Keratinocyte (primary cell): Measurements from ENCODE around the gene TNFRSF6B. TPM values are rescaled to one million over a fixed set of nuclear protein-coding genes. Genes with fewer than 3 reads are reported as not detected.
A peak's percentile ranks its signal among the peaks of the same experiment; 100 is the strongest.

Source experiments
- DNase-seq: peaks from one replicate; pipeline ENCODE4 v3.0.0-alpha.2; 2011; ENCODE audit warnings: low read depth, missing footprints, low spot score
- FAIRE-seq: peaks from 2 replicates; lab custom pipeline; 2011; peaks lifted over from hg19 to GRCh38; lab: Jason Lieb, UNC
- H2AFZ ChIP-seq: 2 replicates; pipeline ENCODE4 v1.6.0; 2012; ENCODE audit warnings: low read length, control low read depth, inconsistent platforms; ENCODE audit not compliant: control insufficient read depth
- H3K27ac ChIP-seq: 2 replicates; pipeline ENCODE4 v1.5.1; 2011; ENCODE audit warnings: low read length; ENCODE audit not compliant: control insufficient read depth, insufficient read depth
- H3K27me3 ChIP-seq: 3 replicates; pipeline ENCODE4 v1.6.0; 2011; ENCODE audit warnings: low read length; ENCODE audit not compliant: control insufficient read depth, insufficient read depth; ENCODE audit errors: extremely low read depth
- H3K36me3 ChIP-seq, 2 experiments: 2 replicates in 1 of 2; 3 replicates in 1 of 2; pipeline ENCODE4 v1.5.1; 2011; ENCODE audit warnings: low read length in 2 of 2, mild to moderate bottlenecking in 1 of 2; ENCODE audit not compliant: control insufficient read depth in 2 of 2, insufficient read depth in 2 of 2; ENCODE audit errors: extremely low read depth in 1 of 2
- H3K4me1 ChIP-seq: 3 replicates; pipeline ENCODE4 v1.5.1; 2011; ENCODE audit warnings: low read length; ENCODE audit not compliant: control insufficient read depth, insufficient read depth; ENCODE audit errors: extremely low read depth
- H3K4me2 ChIP-seq: 3 replicates; pipeline ENCODE4 v1.6.0; 2011; ENCODE audit warnings: low read depth, low read length; ENCODE audit not compliant: control insufficient read depth, insufficient read depth; ENCODE audit errors: extremely low read depth
- H3K4me3 ChIP-seq, 3 experiments: fragments of 200-600 bp in 1 of 3; sonication (generic) in 1 of 3; 2 replicates in 2 of 3; 3 replicates in 1 of 3; pipeline ENCODE4 v1.5.1; 2011 to 2016; ENCODE audit warnings: low read length in 3 of 3, mild to moderate bottlenecking in 3 of 3, control low read depth in 2 of 3, inconsistent platforms in 1 of 3, low read depth in 1 of 3, mixed read lengths in 1 of 3, mixed run types in 1 of 3, moderate library complexity in 1 of 3; ENCODE audit not compliant: control insufficient read depth in 2 of 3, insufficient read depth in 2 of 3; ENCODE audit errors: extremely low read depth in 1 of 3
- H3K79me2 ChIP-seq: 2 replicates; pipeline ENCODE4 v1.6.0; 2012; ENCODE audit warnings: low read length; ENCODE audit not compliant: control insufficient read depth, insufficient read depth
- H3K9ac ChIP-seq: 3 replicates; pipeline ENCODE4 v1.6.0; 2011; ENCODE audit warnings: low read length; ENCODE audit not compliant: control insufficient read depth, insufficient read depth; ENCODE audit errors: extremely low read depth
- H3K9me1 ChIP-seq: 3 replicates; pipeline ENCODE4 v1.6.0; 2011; ENCODE audit warnings: low read length; ENCODE audit not compliant: control insufficient read depth, insufficient read depth; ENCODE audit errors: extremely low read depth
- H3K9me3 ChIP-seq: 2 replicates; pipeline ENCODE4 v1.5.1; 2012; ENCODE audit warnings: low read depth, low read length; ENCODE audit not compliant: control insufficient read depth
- H4K20me1 ChIP-seq: 3 replicates; pipeline ENCODE4 v1.6.0; 2011; ENCODE audit warnings: low read length; ENCODE audit not compliant: control insufficient read depth, insufficient read depth; ENCODE audit errors: extremely low read depth
- CTCF ChIP-seq, 3 experiments: IDR thresholded peaks in 1 of 3; conservative IDR thresholded peaks in 1 of 3; optimal IDR thresholded peaks in 1 of 3; 2 replicates in 2 of 3; 3 replicates in 1 of 3; pipeline versions ENCODE3 to v1.5.1; 2011; ENCODE audit warnings: low read length in 3 of 3, mild to moderate bottlenecking in 3 of 3, moderate library complexity in 2 of 3, control low read depth in 1 of 3, inconsistent platforms in 1 of 3; ENCODE audit not compliant: insufficient read depth in 2 of 3; ENCODE audit errors: extremely low read depth in 1 of 3
- EZH2 ChIP-seq: IDR thresholded peaks from one replicate; pipeline ENCODE4 v1.6.1; 2012; ENCODE audit warnings: inconsistent platforms, mild to moderate bottlenecking, low read length, moderate library complexity
- dilution Hi-C: fragments of 300-500 bp; cut with MboI; formaldehyde crosslinking; loops from one replicate; pipeline ENCODE4 v1.7.0; 2020; ENCODE audit warnings: low sequenced_read_pairs; ENCODE audit not compliant: extremely low pct_ligation_motif_present
- polyA plus RNA-seq, 5 experiments: library from polyadenylated mRNA; depleted of rRNA in 3 of 5; stranded (reverse) in 3 of 5; stranded (forward) in 1 of 5; unstranded in 1 of 5; fragments of >200 nt; gene quantifications; 1 replicate in 1 of 5; 2 replicates in 3 of 5; 3 replicates in 1 of 5; pipeline versions ENCODE4 v1.2.1 to v1.2.3, GENCODE V29; 2011 to 2012; ENCODE audit warnings: missing spikeins in 2 of 5, low read depth in 1 of 5, low replicate concordance in 1 of 5

TNFRSF6B gene
- polyA plus RNA-seq, 1 donor (not counting 4 experiments of a cell fraction or from before 2014, with no cell fraction given): 51.9 TPM

- TF ChIP-seq EZH2 (no peak), CTCF (optimal IDR thresholded peaks at IDR 0.05 in 1 of 3, IDR thresholded peaks at IDR 0.05 in 1 of 3, conservative IDR thresholded peaks at IDR 0.05 in 1 of 3; ENCODE audit: extremely low read depth in 1 of 3, insufficient read depth in 2 of 3, low read length in 3 of 3) (peak in 1 of 3 experiments; percentile 6)
- Histone ChIP-seq H3K79me2 (no peaks in the 10 kb centered on the region), H3K9ac (no peak overlapping the region), H3K4me1 (peaks cover 22% of the 10 kb centered on the region), H3K36me3 (no peaks in the 10 kb centered on the region), H3K9me3 (no peaks in the 10 kb centered on the region), H2AFZ (no peak overlapping the region), H4K20me1 (no peaks in the 10 kb centered on the region), H3K27ac (no peak overlapping the region), H3K27me3 (no peaks in the 10 kb centered on the region), H3K9me1 (no peaks in the 10 kb centered on the region), H3K4me2 (no peak overlapping the region), H3K4me3 (no peak overlapping the region)
- dilution Hi-C loops: no loop called here
- DNase-seq (no peak), FAIRE-seq (no peak)
These were observed 7.1 kb upstream of the TNFRSF6B start for GRCh38 chr20:63689046-63690002.

DNA sequence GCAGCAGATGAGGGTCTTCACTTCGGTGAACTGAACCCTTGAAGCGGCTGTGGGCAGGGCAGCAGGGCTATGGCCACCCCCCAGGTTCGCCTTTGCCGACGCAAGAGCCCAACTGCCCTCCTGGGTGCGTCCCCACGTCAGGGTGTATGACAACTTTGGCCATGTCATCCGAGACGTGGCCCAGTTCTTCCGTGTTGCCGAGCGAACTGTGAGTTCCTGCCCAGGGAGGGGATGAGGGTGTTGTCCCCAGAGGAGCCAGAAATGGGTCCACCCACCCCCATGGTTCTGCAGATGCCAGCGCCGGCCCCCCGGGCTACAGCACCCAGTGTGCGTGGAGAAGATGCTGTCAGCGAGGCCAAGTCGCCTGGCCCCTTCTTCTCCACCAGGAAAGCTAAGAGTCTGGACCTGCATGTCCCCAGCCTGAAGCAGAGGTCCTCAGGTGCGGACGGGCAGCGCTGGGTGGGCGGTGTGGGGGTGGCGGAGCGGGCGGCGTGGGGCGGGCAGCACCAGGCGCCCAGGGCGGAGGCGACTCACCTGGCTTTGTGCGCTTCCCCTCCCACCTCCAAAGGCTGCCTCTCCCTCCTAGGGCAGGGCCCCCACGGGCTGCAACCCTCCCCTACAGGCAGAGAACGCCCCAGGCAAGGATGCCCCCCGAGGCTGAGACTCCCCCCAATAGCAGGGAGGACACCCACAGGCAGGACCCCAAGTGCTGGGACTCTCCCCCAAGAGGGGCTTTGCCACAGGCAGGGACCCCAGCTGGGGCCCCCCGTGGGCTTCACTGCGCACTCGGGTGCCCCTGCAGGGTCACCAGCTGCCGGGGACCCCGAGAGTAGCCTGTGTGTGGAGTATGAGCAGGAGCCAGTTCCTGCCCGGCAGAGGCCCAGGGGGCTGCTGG, 6.2 kb upstream of the TNFRSF6B start:
- Histone ChIP-seq H4K20me1 (no peaks in the 10 kb centered on the region), H3K79me2 (no peaks in the 10 kb centered on the region), H3K36me3 (no peaks in the 10 kb centered on the region), H3K27ac (no peak overlapping the region), H3K9me3 (no peaks in the 10 kb centered on the region), H3K9me1 (no peaks in the 10 kb centered on the region), H3K4me3 (no peak overlapping the region), H3K4me2 (no peak overlapping the region), H3K4me1 (peaks cover 30% of the 10 kb centered on the region), H3K27me3 (no peaks in the 10 kb centered on the region), H3K9ac (no peak overlapping the region), H2AFZ (no peak overlapping the region)
- FAIRE-seq (no peak), DNase-seq (no peak)
- dilution Hi-C loops: no loop called here
- no peak for TF ChIP-seq CTCF (optimal IDR thresholded peaks at IDR 0.05 in 1 of 3, IDR thresholded peaks at IDR 0.05 in 1 of 3, conservative IDR thresholded peaks at IDR 0.05 in 1 of 3; ENCODE audit: extremely low read depth in 1 of 3, insufficient read depth in 2 of 3, low read length in 3 of 3)
- TF ChIP-seq EZH2: no peak
